Activated CD8-positive, alpha-beta memory T cell treated with anti-CD3 and anti-CD28 coated beads for 48 hours (primary cell): ENCODE data around the gene CDK1.
"Not testable (repeated sequence)": the region's sequence is repeated elsewhere in the genome, so short reads cannot be mapped to it uniquely, and the experiment has no call there.

ENCODE experiments used
- DNase-seq, 3 experiments: peaks; one replicate each; pipeline ENCODE4 v3.0.0-alpha.2; 2020; ENCODE audit warnings: low read depth in 2 of 3, low spot score in 2 of 3

CDK1 gene

DNA sequence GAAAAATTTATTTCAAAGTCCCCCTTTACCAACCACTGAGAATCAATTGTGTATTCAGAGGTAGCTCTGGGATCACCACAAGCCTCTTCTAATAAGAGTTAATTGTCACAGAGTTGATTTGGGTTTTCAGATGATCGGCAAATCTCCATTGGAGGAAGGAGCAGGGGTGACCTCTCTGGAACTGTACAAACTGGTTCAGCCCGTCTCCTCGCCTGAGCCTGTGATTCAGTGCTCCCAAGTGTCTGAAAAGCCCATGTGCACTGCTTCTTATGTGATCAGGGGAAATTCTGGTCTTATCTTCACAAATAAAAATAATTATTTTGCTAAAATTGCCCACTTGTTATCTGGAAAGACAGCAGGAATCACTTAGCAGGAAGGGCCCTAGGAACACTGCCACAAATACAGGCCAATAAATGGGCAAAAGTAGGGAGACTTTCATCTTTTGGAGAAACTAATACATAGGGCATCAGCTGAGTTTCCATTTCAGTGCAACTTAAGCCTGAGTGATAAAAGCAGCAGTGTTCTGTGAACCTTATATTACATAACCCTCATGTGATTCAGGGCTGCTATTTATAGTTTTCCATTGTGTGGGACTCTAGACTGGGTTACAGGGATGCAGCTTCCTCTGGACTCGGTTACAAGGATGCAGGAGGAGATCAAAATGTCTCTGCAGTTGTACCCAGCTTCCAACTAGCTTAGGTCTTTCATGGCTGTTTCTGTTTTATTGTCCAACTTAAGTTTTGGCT, 32.3 kb downstream of the CDK1 start:
- no peak for DNase-seq

DNA sequence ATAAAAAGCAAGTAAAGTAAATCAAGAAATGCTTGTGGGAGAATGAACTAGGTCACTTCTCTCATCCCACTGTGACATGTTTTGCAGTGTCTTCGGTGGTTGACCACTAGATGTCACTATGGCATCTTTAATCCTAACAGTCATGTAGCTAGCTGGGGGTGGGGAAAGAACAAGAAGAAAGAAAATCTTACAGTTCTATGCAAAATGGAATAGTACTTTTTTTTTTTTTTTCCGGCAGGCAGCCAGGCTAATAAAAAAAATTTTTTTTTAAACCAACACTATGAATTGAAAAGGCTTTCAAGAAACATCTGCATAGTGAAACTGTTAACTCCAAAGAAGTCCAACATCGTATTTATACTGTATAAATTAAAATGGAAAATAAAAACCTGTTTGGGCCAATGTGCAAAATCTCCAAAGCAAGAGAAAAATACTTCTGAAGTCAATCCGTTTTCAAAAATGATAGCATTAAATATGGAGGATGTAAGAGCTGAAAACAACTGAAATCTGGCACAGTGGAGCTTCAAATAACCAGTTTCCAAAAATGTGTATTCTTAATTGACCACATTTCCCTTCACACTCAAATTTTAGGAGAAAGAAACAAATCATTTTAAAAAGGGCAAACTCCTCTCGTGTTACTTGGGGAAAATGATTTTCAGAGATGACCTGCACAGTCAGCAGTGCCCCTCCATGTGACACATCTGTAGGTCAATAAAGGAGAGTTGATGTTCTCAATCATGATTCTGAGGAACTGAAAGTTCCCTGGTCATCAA, 38.5 kb downstream of the CDK1 start:
- no peak for DNase-seq

GRCh38 chr10:60817398-60817805, 39.1 kb downstream of the CDK1 start:
- no peak for DNase-seq

- DNase-seq = no peak
Observed at GRCh38 chr10:60818134-60818770, 40.0 kb downstream of the CDK1 start.

GRCh38 chr10:60819271-60819670, 41.0 kb downstream of the CDK1 start:
- DNase-seq = no peak

- no peak for DNase-seq
Observed at GRCh38 chr10:60820093-60820754, 41.9 kb downstream of the CDK1 start.

- no peak for DNase-seq
Observed at GRCh38 chr10:60821656-60822055, 43.4 kb downstream of the CDK1 start.

DNA sequence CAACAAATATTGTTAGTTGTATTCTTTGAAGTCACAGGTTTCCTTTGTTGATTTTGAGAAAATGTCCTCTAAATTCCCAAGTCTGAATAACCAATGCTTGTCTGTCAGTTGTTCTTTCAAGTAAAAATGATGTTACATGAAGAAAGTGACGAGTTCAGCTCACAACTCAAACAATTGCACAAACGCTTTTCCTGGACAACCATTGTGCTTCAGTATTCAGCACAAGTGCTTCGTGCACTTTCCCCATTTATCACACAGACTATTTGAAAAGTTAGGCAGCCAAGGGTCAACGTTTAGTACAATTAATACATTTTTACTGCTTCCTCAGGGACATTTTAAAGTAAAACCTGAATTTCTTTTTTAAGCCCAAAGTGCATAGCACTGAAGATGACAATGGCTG, 44.5 kb downstream of the CDK1 start:
- DNase-seq = no peak

- no peak for DNase-seq
Observed at GRCh38 chr10:60823324-60823723, 45.0 kb downstream of the CDK1 start.

DNA sequence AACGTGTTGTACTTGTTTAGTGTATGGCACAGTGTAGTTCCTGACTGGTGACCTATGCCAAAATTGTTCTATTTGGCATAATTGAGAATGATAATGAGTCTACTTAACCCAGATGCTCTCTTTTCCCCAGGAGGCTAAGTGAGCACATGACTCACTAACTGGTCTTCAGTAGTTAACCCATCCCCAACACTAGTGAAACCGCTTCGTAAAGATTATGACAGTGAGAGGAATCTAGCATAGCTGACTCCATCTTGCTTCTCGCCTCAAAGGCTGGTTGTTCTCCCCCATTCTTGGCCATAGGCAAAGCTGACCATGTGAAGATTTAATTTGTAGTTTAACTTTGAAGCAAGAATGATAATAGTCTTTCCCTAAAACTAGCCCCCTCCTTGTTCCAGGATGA, 47.2 kb downstream of the CDK1 start:
- no peak for DNase-seq

GRCh38 chr10:60827791-60828488, 49.7 kb downstream of the CDK1 start:
- DNase-seq = no peak

DNA sequence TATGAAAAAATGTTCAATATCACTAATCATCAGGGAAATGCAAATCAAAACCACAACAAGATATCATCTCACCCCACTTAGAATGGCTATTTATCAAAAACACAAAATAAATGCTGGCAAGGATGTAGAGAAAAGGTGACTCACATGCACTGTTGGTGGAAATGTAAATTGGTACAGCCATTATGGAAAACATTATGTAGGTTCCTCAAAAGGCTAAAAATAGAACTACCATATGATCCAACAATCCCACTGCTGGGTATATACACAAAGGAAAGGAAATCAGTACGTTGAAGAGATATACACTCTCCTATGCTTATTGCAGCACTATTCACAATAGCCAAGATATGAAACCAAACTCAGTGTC, 50.2 kb downstream of the CDK1 start:
- no peak for DNase-seq

DNA sequence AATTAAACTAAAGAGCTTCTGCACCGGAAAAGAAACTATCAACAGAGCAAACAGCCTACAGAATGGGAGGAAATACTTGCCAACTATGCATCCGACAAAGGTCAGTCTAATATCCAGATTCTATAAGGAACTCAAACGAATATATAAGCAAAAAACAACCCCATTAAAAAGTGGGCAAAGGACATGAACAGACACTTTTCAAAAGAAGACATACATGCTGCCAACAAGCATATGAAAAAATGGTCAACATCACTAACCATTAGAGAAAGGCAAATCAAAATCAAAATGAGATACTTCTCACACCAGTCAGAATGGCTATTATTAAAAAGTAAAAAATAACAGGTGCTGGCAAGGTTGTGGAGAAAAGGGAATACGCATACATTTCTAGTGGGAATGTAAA, 53.9 kb downstream of the CDK1 start:
- not testable (repeated sequence) for DNase-seq

- no peak for DNase-seq
Observed at GRCh38 chr10:60834401-60834800, 56.1 kb downstream of the CDK1 start.

- DNase-seq = no peak
Observed at GRCh38 chr10:60835049-60835448, 56.8 kb downstream of the CDK1 start.

DNA sequence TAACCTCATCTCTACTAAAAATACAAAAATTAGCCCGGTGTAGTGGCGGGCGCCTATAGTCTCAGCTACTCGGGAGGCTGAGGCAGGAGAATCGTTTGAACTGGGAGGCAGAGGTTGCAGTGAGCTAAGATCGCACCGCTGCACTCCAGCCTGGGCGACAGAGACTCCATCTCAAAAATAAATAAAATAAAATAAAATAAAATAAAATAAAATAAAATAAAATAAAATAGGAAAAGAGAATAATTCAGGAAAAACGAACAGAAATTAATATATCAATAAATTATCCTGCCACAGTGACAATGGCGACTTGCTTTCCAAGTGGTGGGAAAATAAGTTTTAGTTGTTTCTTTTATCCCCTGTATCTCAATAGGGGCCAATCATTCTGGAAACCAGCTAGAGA, 62.9 kb downstream of the CDK1 start:
- not testable (repeated sequence) for DNase-seq

GRCh38 chr10:60842694-60843093, 64.4 kb downstream of the CDK1 start:
- no peak for DNase-seq
